Activated naive CD8-positive, alpha-beta T cell treated with anti-CD3 and anti-CD28 coated beads, Interleukin-2, amount 10 ng/mL, durations not matched to agents 7 days and 5 days (primary cell): ENCODE data around the gene KRTAP3-3. TPM values are rescaled to one million over a fixed set of nuclear protein-coding genes. Genes with fewer than 3 reads are reported as not detected.

Source experiments
- ATAC-seq: fragments of 150-1000 bp; cut with Tn5 transposase; one replicate; pipeline ENCODE4 v1.10.0; 2021; ENCODE audit warnings: low read depth, moderate library complexity
- POLR2A ChIA-PET: fragments of 350-600 bp; sonication (Branson Sonifier 250); formaldehyde crosslinking; loops from one replicate; lab custom pipeline; 2021; ENCODE audit warnings: antibody characterized with exemption; lab: Charles Lee
- DNase-seq: peaks from one replicate; pipeline ENCODE4 v3.0.0; 2021
- H3K27ac Mint-ChIP-seq: one replicate; pipeline ENCODE4 v1.8.0; 2022; ENCODE audit warnings: mild to moderate bottlenecking, mixed read lengths
- H3K27me3 Mint-ChIP-seq: one replicate; pipeline ENCODE4 v1.8.0; 2022; ENCODE audit warnings: mild to moderate bottlenecking, moderate library complexity, mixed read lengths
- H3K36me3 Mint-ChIP-seq: one replicate; pipeline ENCODE4 v1.8.0; 2021; ENCODE audit warnings: mild to moderate bottlenecking, mixed read lengths
- H3K4me1 Mint-ChIP-seq: one replicate; pipeline ENCODE4 v1.8.0; 2021; ENCODE audit warnings: mixed read lengths
- H3K4me3 Mint-ChIP-seq: one replicate; pipeline ENCODE4 v1.8.0; 2022; ENCODE audit warnings: mild to moderate bottlenecking, moderate library complexity, mixed read lengths
- H3K9me3 Mint-ChIP-seq: one replicate; pipeline ENCODE4 v1.8.0; 2021; ENCODE audit warnings: mixed read lengths
- total RNA-seq, 2 experiments: library from RNA; stranded (reverse); gene quantifications; one replicate each; pipeline ENCODE4 v1.2.3, GENCODE V29; 2021

Gene KRTAP3-3
- total RNA-seq, 2 experiments from 2014 or later: not detected

DNA sequence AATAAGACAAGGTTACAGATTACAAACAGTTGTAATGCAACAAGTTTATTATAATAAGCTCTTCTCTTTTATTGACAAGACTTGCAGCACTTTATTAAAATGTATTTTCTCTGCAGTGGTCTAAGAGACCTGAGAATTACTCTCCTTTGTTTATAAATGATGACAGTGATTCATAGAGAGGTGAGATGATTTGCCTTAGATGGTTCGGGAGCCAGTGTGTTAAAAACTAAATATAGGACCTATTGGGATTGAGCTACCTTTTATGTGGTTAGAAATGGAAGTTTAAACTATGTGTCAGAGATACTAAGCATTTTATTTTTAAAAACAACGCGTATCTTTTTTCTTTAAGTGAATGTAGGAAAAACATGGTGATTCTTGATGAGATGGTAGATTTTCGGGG, 2.9 kb upstream of the KRTAP3-3 start:
- POLR2A ChIA-PET: no interaction called here
- H3K36me3 Mint-ChIP-seq: no peaks in the 10 kb centered on the region
- no peak for ATAC-seq
- H3K4me1 Mint-ChIP-seq: no peaks in the 10 kb centered on the region
- H3K4me3 Mint-ChIP-seq: no peak overlapping the region
- DNase-seq: no peak
- no peak overlapping the region for H3K27ac Mint-ChIP-seq
- H3K9me3 Mint-ChIP-seq: no peaks in the 10 kb centered on the region
- H3K27me3 Mint-ChIP-seq: peaks cover 28% of the 10 kb centered on the region

DNA sequence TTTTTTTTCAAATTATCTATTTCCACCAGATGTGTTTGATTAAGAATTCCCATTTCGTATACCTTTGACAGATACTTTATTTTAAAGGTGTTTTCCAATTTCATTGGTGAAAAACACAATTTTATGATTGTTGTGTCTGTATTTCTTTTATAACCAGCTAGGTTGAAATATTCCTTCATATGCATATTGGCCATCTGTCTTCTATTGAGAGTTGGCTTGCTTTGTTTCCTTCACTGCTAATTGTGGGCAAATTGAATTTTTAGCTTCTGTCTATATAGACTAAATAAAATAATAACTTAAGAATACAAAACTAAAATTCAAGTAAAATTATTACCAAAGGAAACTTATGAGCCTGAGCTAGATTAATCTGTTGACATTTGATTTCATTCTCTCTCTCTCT, 1.2 kb upstream of the KRTAP3-3 start:
- no peak for DNase-seq
- peaks cover 30% of the 10 kb centered on the region for H3K27me3 Mint-ChIP-seq
- H3K36me3 Mint-ChIP-seq: no peaks in the 10 kb centered on the region
- no peaks in the 10 kb centered on the region for H3K9me3 Mint-ChIP-seq
- H3K4me3 Mint-ChIP-seq: no peak overlapping the region
- no peak overlapping the region for H3K27ac Mint-ChIP-seq
- POLR2A ChIA-PET: no interaction called here
- no peaks in the 10 kb centered on the region for H3K4me1 Mint-ChIP-seq
- no peak for ATAC-seq

DNA sequence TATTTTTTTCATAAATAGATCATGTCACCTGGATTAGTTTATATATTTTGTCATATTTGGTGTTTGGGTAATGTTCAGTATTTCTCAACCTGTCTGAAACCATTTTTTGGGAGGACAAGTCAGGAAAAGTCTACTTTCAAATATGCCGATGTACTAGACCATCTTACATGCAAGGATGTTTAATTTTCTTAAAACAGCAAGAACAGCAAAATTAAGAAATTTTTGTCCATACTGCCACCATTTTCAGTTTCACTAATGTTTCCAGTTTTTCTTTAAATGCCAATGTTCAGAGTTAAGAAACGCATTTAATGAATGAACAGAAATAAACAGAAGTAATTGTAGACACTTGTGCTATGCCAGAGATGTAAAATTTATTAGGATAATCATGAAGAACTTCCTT, 880 bp downstream of the KRTAP3-3 start:
- Mint-ChIP-seq H3K27ac (no peak overlapping the region), H3K27me3 (peaks cover 26% of the 10 kb centered on the region), H3K9me3 (no peaks in the 10 kb centered on the region), H3K36me3 (no peaks in the 10 kb centered on the region), H3K4me3 (no peak overlapping the region), H3K4me1 (no peaks in the 10 kb centered on the region)
- POLR2A ChIA-PET: no interaction called here
- DNase-seq: no peak
- no peak for ATAC-seq

DNA sequence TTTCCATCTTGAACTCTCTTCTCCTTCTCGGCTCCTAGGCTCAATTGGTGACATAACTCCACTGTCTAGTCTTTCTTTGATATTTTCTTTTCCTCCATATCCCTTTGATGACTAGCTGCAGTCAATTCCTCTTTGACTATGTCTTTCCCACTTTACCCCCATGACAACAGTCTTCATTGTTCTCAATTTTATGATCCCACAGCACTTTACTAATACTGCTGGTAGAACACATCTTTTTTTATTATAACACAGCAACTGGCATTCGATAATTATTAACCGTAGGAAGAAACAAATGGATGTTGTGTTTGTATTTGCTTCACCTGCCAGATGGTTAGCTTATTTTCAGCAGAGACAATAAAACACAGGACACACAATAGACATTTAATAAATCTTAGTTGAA, 1.3 kb downstream of the KRTAP3-3 start:
- Mint-ChIP-seq H3K27me3 (peaks cover 26% of the 10 kb centered on the region), H3K27ac (no peak overlapping the region), H3K36me3 (no peaks in the 10 kb centered on the region), H3K9me3 (no peaks in the 10 kb centered on the region), H3K4me1 (no peaks in the 10 kb centered on the region), H3K4me3 (no peak overlapping the region)
- ATAC-seq: no peak
- POLR2A ChIA-PET: no interaction called here
- no peak for DNase-seq

DNA sequence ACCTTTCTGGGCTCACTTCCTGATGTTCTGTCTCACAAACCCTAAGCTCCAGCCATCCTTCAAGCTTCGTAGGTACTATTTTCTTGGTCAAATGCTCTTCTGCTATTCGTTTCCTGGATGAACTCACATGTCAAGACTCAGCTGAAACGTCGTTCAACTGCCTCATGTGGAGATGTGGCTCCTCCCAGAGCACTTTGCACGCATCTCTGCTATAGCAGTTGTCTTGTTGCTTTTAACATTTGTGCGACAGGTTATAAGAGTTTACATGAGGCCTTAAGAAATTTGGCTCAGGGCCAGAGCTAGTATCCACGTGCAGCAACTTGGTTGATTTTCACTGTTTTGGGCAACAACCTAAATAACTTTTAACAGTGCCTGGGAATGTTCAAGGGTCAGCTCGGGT, 7.0 kb downstream of the KRTAP3-3 start:
- Mint-ChIP-seq H3K27ac (no peak overlapping the region), H3K36me3 (no peaks in the 10 kb centered on the region), H3K4me3 (no peak overlapping the region), H3K4me1 (no peaks in the 10 kb centered on the region), H3K27me3 (peaks cover 24% of the 10 kb centered on the region), H3K9me3 (no peaks in the 10 kb centered on the region)
- DNase-seq (no peak), ATAC-seq (no peak)
- POLR2A ChIA-PET: no interaction called here

DNA sequence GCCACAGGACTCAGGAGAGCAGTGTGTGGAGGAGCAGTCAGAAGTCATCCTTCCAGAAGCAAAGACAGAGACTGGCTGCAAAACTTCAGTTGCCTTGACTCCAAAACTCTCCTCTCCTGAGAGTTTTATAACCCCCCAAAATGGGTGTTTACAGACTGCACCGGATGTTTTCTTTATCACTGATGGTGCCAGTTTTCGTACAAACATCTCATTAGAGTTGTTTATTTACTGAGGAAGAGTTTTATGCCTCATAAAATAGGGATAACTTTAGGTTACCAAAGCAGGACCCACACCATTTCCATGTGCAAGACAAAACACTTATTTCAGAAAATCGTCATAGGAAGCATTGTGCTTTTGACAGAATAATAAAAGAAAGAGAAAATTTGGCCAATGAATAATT, 9.7 kb downstream of the KRTAP3-3 start, which contains the start of gene KRT40:
KRT40 (minus strand) TSS at position 101 of the 400 bp plus-strand sequence; CDS start at position 48, 53 bp downstream.
- Mint-ChIP-seq H3K4me1 (no peaks in the 10 kb centered on the region), H3K27me3 (peaks cover 19% of the 10 kb centered on the region), H3K27ac (no peak within 1 kb of the TSS), H3K4me3 (no peak within 1 kb of the TSS), H3K9me3 (no peaks in the 10 kb centered on the region), H3K36me3 (no peaks in the 10 kb centered on the region)
- POLR2A ChIA-PET: no interaction called here
- DNase-seq: no peak
- no peak for ATAC-seq

DNA sequence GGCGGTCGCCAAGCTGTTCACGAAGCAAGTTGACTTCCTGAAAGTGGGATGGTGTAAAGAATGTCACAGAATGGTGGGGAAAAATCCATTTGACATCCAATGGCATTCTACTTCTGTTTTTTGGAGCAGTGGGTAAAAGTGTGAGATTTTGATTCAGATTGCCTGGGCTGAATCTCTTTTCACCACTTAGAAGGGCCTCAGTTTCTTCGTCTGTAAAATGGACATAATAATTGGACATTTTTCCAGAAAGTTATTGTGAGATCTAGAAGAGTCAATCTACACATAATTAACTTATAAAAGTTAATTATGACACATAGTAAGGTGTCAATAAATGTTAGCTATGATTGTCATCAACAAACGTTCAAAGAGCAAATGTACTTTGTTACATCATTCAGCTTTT, 12.8 kb downstream of the KRTAP3-3 start:
- H3K4me3 Mint-ChIP-seq: no peak overlapping the region
- no peaks in the 10 kb centered on the region for H3K9me3 Mint-ChIP-seq
- DNase-seq (no peak), ATAC-seq (no peak)
- no peaks in the 10 kb centered on the region for H3K4me1 Mint-ChIP-seq
- no peak overlapping the region for H3K27ac Mint-ChIP-seq
- H3K36me3 Mint-ChIP-seq: no peaks in the 10 kb centered on the region
- H3K27me3 Mint-ChIP-seq: peaks cover 17% of the 10 kb centered on the region
- POLR2A ChIA-PET: no interaction called here

DNA sequence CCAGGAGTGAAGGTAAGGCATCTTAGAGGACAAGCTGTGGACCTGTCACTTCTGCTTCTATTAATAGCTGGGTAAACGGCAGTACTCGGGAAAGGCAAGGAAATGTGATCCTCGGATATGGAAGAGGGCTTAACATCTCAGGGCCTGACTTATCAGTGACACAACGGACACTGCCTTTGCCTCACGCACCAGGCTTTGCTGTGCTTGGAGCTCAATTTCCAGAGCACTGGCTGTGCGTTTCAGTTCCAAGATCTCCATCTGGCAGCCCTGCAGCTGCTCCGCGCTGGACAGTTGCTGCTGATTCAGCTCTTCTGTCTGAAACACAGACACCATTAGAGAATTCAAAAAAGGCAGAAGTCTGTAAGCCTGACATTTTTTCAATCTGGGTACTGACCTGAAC, 13.4 kb downstream of the KRTAP3-3 start:
- Mint-ChIP-seq H3K4me1 (no peaks in the 10 kb centered on the region), H3K36me3 (no peaks in the 10 kb centered on the region), H3K27me3 (peaks cover 14% of the 10 kb centered on the region), H3K27ac (no peak overlapping the region), H3K9me3 (no peaks in the 10 kb centered on the region), H3K4me3 (no peak overlapping the region)
- no peak for DNase-seq
- POLR2A ChIA-PET: no interaction called here
- no peak for ATAC-seq

DNA sequence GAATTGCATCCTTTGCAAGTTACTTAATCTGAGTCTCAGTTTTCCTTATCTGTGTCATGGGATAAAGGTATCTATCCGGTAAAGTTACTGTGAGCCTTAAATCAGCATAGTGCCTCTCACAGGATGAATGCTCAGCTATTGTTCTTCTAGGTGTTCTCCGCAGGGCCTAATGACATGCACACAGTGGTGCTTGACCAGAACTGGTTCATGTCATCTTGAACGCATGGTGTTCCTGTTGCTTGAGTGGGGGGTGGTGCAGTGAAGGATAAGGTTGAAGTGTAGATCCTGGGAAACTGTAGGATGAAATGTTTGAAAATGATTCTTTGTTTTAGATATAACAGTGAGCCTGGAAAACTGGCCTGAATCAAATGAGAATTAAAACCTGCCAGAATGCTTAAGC, 13.8 kb downstream of the KRTAP3-3 start:
- H3K4me3 Mint-ChIP-seq: no peak overlapping the region
- H3K4me1 Mint-ChIP-seq: no peaks in the 10 kb centered on the region
- no peak overlapping the region for H3K27ac Mint-ChIP-seq
- ATAC-seq (no peak), DNase-seq (no peak)
- POLR2A ChIA-PET: no interaction called here
- H3K27me3 Mint-ChIP-seq: peaks cover 14% of the 10 kb centered on the region
- no peaks in the 10 kb centered on the region for H3K36me3 Mint-ChIP-seq
- H3K9me3 Mint-ChIP-seq: no peaks in the 10 kb centered on the region

DNA sequence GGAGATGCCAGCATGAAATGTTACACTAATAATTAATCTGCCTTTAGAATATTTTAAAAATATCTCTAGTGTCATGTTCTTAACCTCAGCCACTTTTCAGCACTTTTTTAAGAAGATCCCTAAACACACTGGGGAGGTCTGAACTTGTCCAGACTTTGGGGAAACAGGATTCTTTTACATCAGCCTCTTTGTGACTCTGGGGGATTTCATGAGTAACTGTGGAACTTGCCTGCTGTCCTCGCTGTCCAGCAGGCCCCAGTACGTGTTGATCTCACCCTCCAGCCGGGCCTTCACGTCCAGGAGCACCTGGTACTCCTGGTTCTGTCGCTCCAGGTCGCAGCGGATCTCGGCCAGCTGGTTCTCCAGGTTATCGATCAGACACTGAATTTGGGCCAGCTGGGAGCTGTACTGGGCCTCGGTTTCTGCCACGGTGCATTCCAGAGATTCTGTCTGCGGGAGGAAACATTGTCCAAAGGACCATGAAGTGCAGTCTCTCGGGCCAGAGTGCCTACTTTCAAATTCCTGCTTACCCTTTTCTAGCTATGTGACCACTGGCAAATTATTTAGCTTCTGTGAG, 15.3 kb downstream of the KRTAP3-3 start:
- ATAC-seq (no peak), DNase-seq (no peak)
- Mint-ChIP-seq H3K36me3 (no peaks in the 10 kb centered on the region), H3K4me3 (no peak overlapping the region), H3K27ac (no peak overlapping the region), H3K4me1 (no peaks in the 10 kb centered on the region), H3K9me3 (no peaks in the 10 kb centered on the region), H3K27me3 (peaks cover 14% of the 10 kb centered on the region)
- POLR2A ChIA-PET: no interaction called here

DNA sequence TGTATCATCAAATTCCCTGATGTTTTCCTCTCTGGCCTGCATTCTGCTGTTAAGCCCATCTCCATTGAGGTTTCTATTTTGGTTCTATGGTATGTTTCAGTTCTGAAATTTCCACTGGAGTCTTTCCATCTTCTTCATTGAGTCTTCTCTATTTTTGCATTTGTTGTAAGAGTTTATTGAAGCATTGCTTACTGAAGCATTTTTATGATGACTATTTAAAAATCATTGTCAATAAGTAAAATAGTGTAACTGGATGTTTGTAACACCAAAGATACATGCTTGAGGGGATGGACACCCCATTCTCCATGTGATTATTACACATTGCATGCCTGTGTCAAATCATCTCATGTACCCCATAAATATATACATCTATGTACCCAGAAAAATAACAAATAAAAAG, 18.4 kb downstream of the KRTAP3-3 start:
- DNase-seq (no peak), ATAC-seq (no peak)
- Mint-ChIP-seq H3K36me3 (no peaks in the 10 kb centered on the region), H3K4me1 (no peaks in the 10 kb centered on the region), H3K9me3 (no peaks in the 10 kb centered on the region), H3K27ac (no peak overlapping the region), H3K27me3 (peaks cover 12% of the 10 kb centered on the region), H3K4me3 (no peak overlapping the region)
- POLR2A ChIA-PET: interaction anchor here (0.6 kb wide), 1 partner anchor 69 kb away, joined by 3 read pairs; no protein-coding TSS in a partner anchor

DNA sequence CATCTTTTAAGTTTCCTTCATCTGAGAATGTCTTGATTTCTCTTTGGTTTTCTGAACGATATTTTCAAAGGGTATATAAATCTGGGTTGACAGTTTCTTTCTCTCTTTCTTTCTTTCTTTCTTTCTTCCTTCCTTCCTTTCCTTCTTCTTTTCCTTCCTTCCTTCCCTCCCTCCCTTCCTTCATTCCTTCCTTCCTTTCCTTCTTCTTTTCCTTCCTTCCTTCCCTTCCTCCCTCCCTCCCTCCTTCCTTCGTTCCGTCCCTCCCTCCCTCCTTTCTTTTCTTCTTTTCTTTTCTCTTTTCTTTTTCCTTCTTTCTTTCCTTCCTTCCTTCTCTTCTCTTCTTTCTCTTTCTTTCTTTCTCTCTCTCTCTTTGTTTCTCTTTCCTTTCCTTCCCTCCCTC, 19.6 kb downstream of the KRTAP3-3 start:
- no peak for DNase-seq
- H3K27ac Mint-ChIP-seq: no peak overlapping the region
- H3K27me3 Mint-ChIP-seq: peaks cover 13% of the 10 kb centered on the region
- H3K9me3 Mint-ChIP-seq: no peaks in the 10 kb centered on the region
- ATAC-seq: no peak
- no peaks in the 10 kb centered on the region for H3K36me3 Mint-ChIP-seq
- H3K4me1 Mint-ChIP-seq: no peaks in the 10 kb centered on the region
- POLR2A ChIA-PET: no interaction called here
- no peak overlapping the region for H3K4me3 Mint-ChIP-seq

DNA sequence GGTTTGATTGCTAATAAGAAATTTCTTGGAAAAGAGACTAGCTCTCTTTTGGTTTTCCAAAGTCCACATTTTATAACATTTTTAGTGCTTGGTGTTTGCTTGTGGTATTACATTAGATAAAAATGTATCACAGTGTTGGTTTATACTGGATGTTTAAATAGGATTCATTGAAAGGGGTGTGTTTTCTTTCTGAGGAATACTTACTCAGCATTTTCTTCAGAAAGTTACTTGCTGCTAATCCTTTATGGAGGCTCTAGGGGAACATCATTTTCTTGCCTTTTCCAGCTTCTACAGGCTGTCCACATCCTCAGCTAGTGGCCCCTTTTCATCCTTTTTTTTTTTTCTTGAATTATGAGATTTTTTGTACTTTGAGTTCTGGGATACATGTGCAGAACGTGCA, 26.4 kb downstream of the KRTAP3-3 start:
- H3K36me3 Mint-ChIP-seq: no peaks in the 10 kb centered on the region
- no peak overlapping the region for H3K27ac Mint-ChIP-seq
- DNase-seq: no peak
- POLR2A ChIA-PET: no interaction called here
- peaks cover 7% of the 10 kb centered on the region for H3K9me3 Mint-ChIP-seq
- H3K4me1 Mint-ChIP-seq: peaks cover 2% of the 10 kb centered on the region
- no peak overlapping the region for H3K4me3 Mint-ChIP-seq
- H3K27me3 Mint-ChIP-seq: peaks cover 6% of the 10 kb centered on the region
- no peak for ATAC-seq

DNA sequence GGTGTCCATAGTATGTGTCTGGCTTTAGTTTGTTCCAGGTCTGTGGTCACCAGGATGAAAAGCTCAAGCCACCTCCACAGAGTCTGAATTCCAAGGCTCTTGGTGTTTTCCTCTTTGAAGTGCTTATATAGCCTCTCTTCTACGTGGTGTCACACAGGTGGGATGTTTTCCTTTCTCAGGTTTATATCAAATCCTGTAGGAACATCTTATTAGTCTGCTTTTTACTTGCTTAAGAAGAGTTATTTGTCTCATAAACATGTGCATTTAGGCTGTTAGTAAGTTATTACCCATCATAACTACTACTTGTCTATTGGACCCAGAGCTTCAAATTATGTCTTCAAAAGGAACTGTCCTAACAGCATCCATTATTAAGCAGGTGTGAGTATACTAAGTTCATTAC, 27.1 kb downstream of the KRTAP3-3 start, which contains the start of gene KRT39:
KRT39 (minus strand) TSS at position 101 of the 400 bp plus-strand sequence; CDS start at position 9, 92 bp downstream.
- Mint-ChIP-seq H3K9me3 (peaks cover 7% of the 10 kb centered on the region), H3K27me3 (peaks cover 6% of the 10 kb centered on the region), H3K4me3 (no peak within 1 kb of the TSS), H3K4me1 (peaks cover 2% of the 10 kb centered on the region), H3K36me3 (no peaks in the 10 kb centered on the region), H3K27ac (no peak within 1 kb of the TSS)
- ATAC-seq (no peak), DNase-seq (no peak)
- POLR2A ChIA-PET: no interaction called here
